Left lung (tissue), 10 donors: ENCODE data around the gene SORCS1. TPM values are rescaled to one million over a fixed set of nuclear protein-coding genes. Genes with fewer than 3 reads are reported as not detected.

Experiments
- ATAC-seq: fragments of 200-7000 bp; cut with Tn5 transposase; one replicate; pipeline ENCODE4 v1.9.1; 2020; ENCODE audit warnings: moderate library complexity
- DNase-seq, 4 donors: peaks; one replicate each; pipeline ENCODE4 v3.0.0-alpha.2; 2013 to 2020
- H3K27ac ChIP-seq, 2 donors: fragments of 200-600 bp; sonication (generic) in 1 of 2; one replicate each; pipeline versions ENCODE4 v1.5.0 to v1.8.0; 2020 to 2021
- H3K27me3 ChIP-seq, 2 donors: fragments of 200-600 bp; sonication (generic) in 1 of 2; one replicate each; pipeline versions ENCODE4 v1.5.0 to v1.8.0; 2020 to 2021
- H3K36me3 ChIP-seq, 2 donors: fragments of 200-600 bp; sonication (generic) in 1 of 2; one replicate each; pipeline versions ENCODE4 v1.5.0 to v1.8.0; 2020 to 2021
- H3K4me1 ChIP-seq, 2 donors: fragments of 200-600 bp; one replicate each; pipeline ENCODE4 v1.8.0; 2021
- H3K4me3 ChIP-seq, 2 donors: fragments of 200-600 bp; sonication (generic) in 1 of 2; one replicate each; pipeline versions ENCODE4 v1.5.0 to v1.8.0; 2020 to 2021; ENCODE audit warnings: mild to moderate bottlenecking in 1 of 2
- H3K9me3 ChIP-seq, 2 donors: fragments of 200-600 bp; sonication (generic) in 1 of 2; one replicate each; pipeline versions ENCODE4 v1.5.0 to v1.8.0; 2020 to 2021
- CTCF ChIP-seq, 2 donors: fragments of 200-600 bp; sonication (generic) in 1 of 2; IDR thresholded peaks; one replicate each; pipeline versions ENCODE4 v1.5.0 to v1.8.0; 2021; ENCODE audit warnings: antibody characterized with exemption in 2 of 2
- intact Hi-C, 2 donors: fragments of 100-400 bp; cut with DNase I; formaldehyde crosslinking; loops; one replicate each; pipeline versions ENCODE4 v1.11.2 to v1.14.2; 2022
- polyA plus RNA-seq, 6 donors: library from polyadenylated mRNA; unstranded; fragments of 120-200 nt; gene quantifications; one replicate each; pipeline ENCODE4 v1.2.1, GENCODE V29; 2013; ENCODE audit not compliant: insufficient read length in 6 of 6
- total RNA-seq, 2 donors: library from RNA; stranded (reverse); fragmentation: NEBNext Ultra II Directional; extraction: Animal tissue kit (Norgen Biotek cat#: 25700); gene quantifications; one replicate each; pipeline ENCODE4 v1.2.1, GENCODE V29; 2021
- donor health status: DM: no; HTN: yes; CAD: no.
- donor health status: DM: no; HTN: no; CAD: no.

Gene SORCS1
- total and polyA plus RNA-seq, 8 donors: 0.03 to 0.72 (median 0.21) TPM

GRCh38 chr10:106746868-106747267 lies 417.6 kb downstream of the SORCS1 start:
- Histone ChIP-seq H3K4me1 (no peaks in the 10 kb centered on the region), H3K9me3 (no peaks in the 10 kb centered on the region), H3K27me3 (no peaks in the 10 kb centered on the region), H3K36me3 (no peaks in the 10 kb centered on the region), H3K4me3 (no peak overlapping the region), H3K27ac (no peak overlapping the region)
- no peak for ATAC-seq
- TF ChIP-seq CTCF (IDR thresholded peaks at IDR 0.05): no peak
- intact Hi-C loops: no loop called here
- DNase-seq: no peak

GRCh38 chr10:106741006-106741530 lies 423.4 kb downstream of the SORCS1 start:
- Histone ChIP-seq H3K27me3 (no peaks in the 10 kb centered on the region), H3K36me3 (no peaks in the 10 kb centered on the region), H3K9me3 (no peaks in the 10 kb centered on the region), H3K4me1 (no peaks in the 10 kb centered on the region), H3K4me3 (no peak overlapping the region), H3K27ac (no peak overlapping the region)
- DNase-seq (no peak), ATAC-seq (no peak)
- intact Hi-C loops: no loop called here
- no peak for TF ChIP-seq CTCF (IDR thresholded peaks at IDR 0.05)

GRCh38 chr10:106740071-106740470 lies 424.4 kb downstream of the SORCS1 start:
- Histone ChIP-seq H3K27ac (no peak overlapping the region), H3K9me3 (no peaks in the 10 kb centered on the region), H3K36me3 (no peaks in the 10 kb centered on the region), H3K4me3 (no peak overlapping the region), H3K4me1 (no peaks in the 10 kb centered on the region), H3K27me3 (no peaks in the 10 kb centered on the region)
- intact Hi-C loops: no loop called here
- DNase-seq (no peak), ATAC-seq (no peak)
- no peak for TF ChIP-seq CTCF (IDR thresholded peaks at IDR 0.05)

GRCh38 chr10:106734220-106734619 lies 430.3 kb downstream of the SORCS1 start:
- no peak for ATAC-seq
- Histone ChIP-seq H3K4me3 (no peak overlapping the region), H3K9me3 (no peaks in the 10 kb centered on the region), H3K27me3 (no peaks in the 10 kb centered on the region), H3K27ac (no peak overlapping the region), H3K4me1 (no peaks in the 10 kb centered on the region), H3K36me3 (no peaks in the 10 kb centered on the region)
- TF ChIP-seq CTCF (IDR thresholded peaks at IDR 0.05): no peak
- DNase-seq: no peak
- intact Hi-C loops: no loop called here

- no peak overlapping the region for H3K27ac ChIP-seq
- H3K4me3 ChIP-seq: no peak overlapping the region
- H3K9me3 ChIP-seq: no peaks in the 10 kb centered on the region
- no peak for TF ChIP-seq CTCF (IDR thresholded peaks at IDR 0.05)
- no peaks in the 10 kb centered on the region for H3K27me3 ChIP-seq
- no peaks in the 10 kb centered on the region for H3K4me1 ChIP-seq
- DNase-seq: no peak
- intact Hi-C loops: no loop called here
- no peaks in the 10 kb centered on the region for H3K36me3 ChIP-seq
- ATAC-seq: no peak
Observed at GRCh38 chr10:106728232-106728631, 436.3 kb downstream of the SORCS1 start.
